Measurements from ENCODE around the gene IL34. TPM values are rescaled to one million over a fixed set of nuclear protein-coding genes. Genes with fewer than 3 reads are reported as not detected.

IL34 gene
- total and polyA plus RNA-seq, 2 of the 13 experiments (the other 11 are each of a cell fraction or from before 2014, with no cell fraction given): 1.2 to 1.3 TPM

DNA sequence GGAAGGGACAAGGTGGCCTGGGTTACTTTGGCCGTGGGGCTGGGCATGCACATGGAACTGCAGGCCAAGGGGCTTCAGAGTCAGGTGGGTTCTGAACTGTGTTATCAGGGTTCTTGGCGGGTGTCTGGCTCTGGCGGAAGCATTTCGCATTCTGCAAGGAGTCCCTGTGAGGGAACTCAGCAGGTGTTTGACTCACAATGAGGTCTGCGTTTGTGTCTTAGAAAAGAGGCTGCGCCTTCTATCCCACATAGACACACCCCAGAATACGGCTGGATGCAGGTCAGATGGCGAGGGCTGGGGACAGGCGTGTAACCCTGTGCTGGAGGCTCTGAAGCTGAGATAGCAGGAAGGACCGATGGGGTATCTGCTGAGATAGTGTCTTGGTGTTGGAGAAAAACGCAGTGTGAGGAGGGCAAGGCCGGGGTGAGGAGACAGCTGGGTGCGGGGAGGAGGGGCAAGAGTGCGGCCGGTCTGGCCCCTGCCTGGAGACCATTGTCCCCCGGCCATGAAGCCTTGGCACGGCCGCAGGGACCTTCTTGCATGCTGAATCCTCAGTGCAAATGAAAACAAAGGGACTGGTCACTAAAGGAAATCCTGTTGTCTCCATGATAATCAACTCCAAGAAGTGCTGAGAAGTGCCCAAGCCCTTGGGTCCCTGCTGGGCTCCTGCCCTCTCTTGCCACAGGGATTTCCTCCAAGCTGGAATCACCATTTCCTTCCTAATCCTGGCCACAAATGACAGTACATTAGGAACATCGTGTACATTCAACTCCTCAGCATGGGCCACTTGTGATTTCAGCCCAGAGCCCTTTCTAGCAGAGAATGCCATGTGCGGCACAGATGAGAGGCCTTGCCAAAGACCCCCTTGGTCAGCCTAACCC is 62.2 kb downstream of the IL34 start:
- no peak for FAIRE-seq
- Histone ChIP-seq H3K27me3 (ENCODE audit: control insufficient read depth in 1 of 2, insufficient read depth in 2 of 2, low read length in 2 of 2) (no peaks in the 10 kb centered on the region), H2AFZ (ENCODE audit: low read length) (no peak overlapping the region), H3K9ac (ENCODE audit: insufficient read depth, low read depth, low read length) (no peak overlapping the region), H3K4me3 (replicated peaks in 1 of 3; ENCODE audit: insufficient read depth in 1 of 3, low read depth in 2 of 3, low read length in 3 of 3) (no peak overlapping the region), H4K20me1 (ENCODE audit: insufficient read depth, low read length) (no peaks in the 10 kb centered on the region), H3K9me3 (ENCODE audit: low read length) (no peaks in the 10 kb centered on the region), H3K36me3 (replicated peaks in 1 of 2; ENCODE audit: control insufficient read depth in 1 of 2, insufficient read depth in 2 of 2, low read length in 2 of 2) (0 out of 5 replicates have a peak, but pooled peaks cover 0 to 5% of the 10 kb centered on the region in 2 experiments), H3K27ac (ENCODE audit: extremely low read length, insufficient read depth, low read length) (no peak overlapping the region), H3K79me2 (ENCODE audit: insufficient read depth, low read length) (no peaks in the 10 kb centered on the region), H3K4me2 (ENCODE audit: low read depth, low read length) (no peak overlapping the region), H3K4me1 (ENCODE audit: insufficient read depth, low read length) (peaks cover 68% of the 10 kb centered on the region)
- ChIA-PET CTCF (ENCODE audit: low intra/inter-chr PET ratio, low total read pairs) (no interaction called here), POLR2A (interaction anchor here (1.3 to 7.0 kb wide), 4 partner anchors 16 to 38 kb away, joined by 5 to 134 read pairs (median 40); no protein-coding TSS in a partner anchor)
- TF ChIP-seq SRF (IDR thresholded peaks at IDR 0.05; ENCODE audit: low read depth, low read length): no peak
- TF ChIP-seq RAD21 (CRISPR knock-in tag; IDR thresholded peaks at IDR 0.05): no peak
- no peak for TF ChIP-seq ZNF232 (CRISPR knock-in tag; IDR thresholded peaks at IDR 0.05; ENCODE audit: borderline replicate concordance)
- no peak for TF ChIP-seq ZNF879 (CRISPR knock-in tag; IDR thresholded peaks at IDR 0.05)
- TF ChIP-seq, protein P1, sequence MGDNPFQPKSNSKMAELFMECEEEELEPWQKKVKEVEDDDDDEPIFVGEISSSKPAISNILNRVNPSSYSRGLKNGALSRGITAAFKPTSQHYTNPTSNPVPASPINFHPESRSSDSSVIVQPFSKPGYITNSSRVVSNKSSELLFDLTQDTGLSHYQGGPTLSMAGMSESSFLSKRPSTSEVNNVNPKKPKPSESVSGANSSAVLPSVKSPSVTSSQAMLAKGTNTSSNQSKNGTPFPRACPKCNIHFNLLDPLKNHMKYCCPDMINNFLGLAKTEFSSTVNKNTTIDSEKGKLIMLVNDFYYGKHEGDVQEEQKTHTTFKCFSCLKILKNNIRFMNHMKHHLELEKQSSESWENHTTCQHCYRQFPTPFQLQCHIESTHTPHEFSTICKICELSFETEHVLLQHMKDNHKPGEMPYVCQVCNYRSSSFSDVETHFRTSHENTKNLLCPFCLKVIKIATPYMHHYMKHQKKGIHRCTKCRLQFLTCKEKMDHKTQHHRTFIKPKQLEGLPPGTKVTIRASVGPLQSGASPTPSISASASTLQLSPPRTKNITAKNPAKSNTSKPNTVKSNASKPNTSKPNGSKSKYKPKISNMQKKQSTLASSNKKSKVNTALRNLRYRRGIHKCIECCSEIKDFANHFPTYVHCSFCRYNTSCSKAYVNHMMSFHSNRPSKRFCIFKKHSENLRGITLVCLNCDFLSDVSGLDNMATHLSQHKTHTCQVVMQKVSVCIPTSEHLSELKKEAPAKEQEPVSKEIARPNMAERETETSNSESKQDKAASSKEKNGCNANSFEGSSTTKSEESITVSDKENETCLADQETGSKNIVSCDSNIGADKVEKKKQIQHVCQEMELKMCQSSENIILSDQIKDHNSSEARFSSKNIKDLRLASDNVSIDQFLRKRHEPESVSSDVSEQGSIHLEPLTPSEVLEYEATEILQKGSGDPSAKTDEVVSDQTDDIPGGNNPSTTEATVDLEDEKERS (CRISPR knock-in tag; IDR thresholded peaks at IDR 0.05): no peak
- no peak for DNase-seq (ENCODE audit: low spot score)
- in situ Hi-C loops (cut with HindIII; ENCODE audit: extremely low pct_ligation_motif_present, low pct_unique_long_range_greater_than_20kb) (no loop called here), intact Hi-C loops (cut with micrococcal nuclease; ENCODE audit: unreplicated experiment) (no loop called here)
- ATAC-seq: no peak
- BruUV-seq (replicated peaks): no TSS peak
- WGBS (ENCODE audit: low lambda C conversion rate): 97% methylated on average over 19 of the region's 20 CpGs
